ENCODE measurements around the gene POLR1D. TPM values are rescaled to one million over a fixed set of nuclear protein-coding genes. Genes with fewer than 3 reads are reported as not detected.
A peak's percentile ranks its signal among the peaks of the same experiment; 100 is the strongest.

The POLR1D gene
- total and polyA plus RNA-seq, 9 donors: 98.0 to 146 (median 110) TPM

DNA sequence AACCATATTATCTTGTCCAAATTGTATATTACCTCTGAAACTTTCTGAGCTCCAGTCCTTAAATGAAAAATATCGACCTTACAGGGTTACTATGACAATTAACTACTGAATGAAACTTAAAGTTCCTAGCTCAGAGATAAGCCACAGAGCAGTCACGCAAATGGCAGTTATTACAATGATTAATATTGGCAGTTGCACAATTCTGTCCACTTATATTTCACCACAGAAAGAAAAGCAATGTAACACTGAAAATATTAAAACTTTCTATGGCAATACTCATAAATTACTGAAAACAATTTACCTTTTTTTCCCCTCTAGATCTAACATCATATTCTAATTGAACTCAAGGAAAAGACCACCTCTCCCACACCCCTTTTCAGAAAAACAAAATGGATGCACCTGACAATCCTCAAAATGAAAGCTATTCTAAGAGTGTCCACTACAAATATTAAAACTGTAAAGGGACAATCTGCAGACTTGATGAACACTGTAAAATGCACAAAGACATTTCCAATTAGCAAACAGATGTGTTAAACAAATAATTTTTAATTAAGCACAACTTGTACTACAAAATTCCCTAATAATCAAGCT lies 16.0 kb upstream of the POLR1D start:
- no CpG with 5 or more reads among the region's 2 CpGs for WGBS (ENCODE audit: insufficient coverage)
- no peak for DNase-seq
- H3K27me3 ChIP-seq (ENCODE audit: control insufficient read depth, insufficient read depth, low read length): no peaks in the 10 kb centered on the region
- H3K36me3 ChIP-seq (ENCODE audit: control insufficient read depth, insufficient read depth, low read length): no peaks in the 10 kb centered on the region
- no peaks in the 10 kb centered on the region for H3K9me3 ChIP-seq (replicated peaks; ENCODE audit: control insufficient read depth, low read depth, low read length)
- no peaks in the 10 kb centered on the region for H3K4me1 ChIP-seq (ENCODE audit: control insufficient read depth, insufficient read depth, low read length)
- H3K4me3 ChIP-seq (ENCODE audit: low read length): no peak overlapping the region
- no peak overlapping the region for H3K27ac ChIP-seq (ENCODE audit: low read length)

DNA sequence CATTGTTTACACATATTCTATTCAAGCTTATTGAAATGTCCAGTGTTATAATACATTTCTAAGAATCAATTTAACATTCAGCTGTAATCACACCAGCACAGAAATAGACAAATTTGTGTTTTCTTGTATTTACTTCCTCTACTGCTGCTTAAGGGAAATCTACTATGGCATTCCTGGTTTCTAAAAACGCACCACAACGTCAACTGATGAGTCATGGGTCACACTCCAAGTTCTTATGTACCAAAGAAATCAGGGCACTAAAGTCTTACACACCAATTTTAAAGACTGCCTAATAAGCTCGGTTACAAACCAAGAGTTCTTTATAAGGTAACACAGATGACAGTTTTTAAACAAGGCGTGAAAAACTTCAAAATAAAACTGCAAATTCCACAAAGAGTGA lies 14.6 kb upstream of the POLR1D start:
- no peaks in the 10 kb centered on the region for H3K9me3 ChIP-seq (replicated peaks; ENCODE audit: control insufficient read depth, low read depth, low read length)
- no peaks in the 10 kb centered on the region for H3K4me1 ChIP-seq (ENCODE audit: control insufficient read depth, insufficient read depth, low read length)
- WGBS (ENCODE audit: insufficient coverage): 33% methylated on average over 2 of the region's 4 CpGs
- H3K27ac ChIP-seq (ENCODE audit: low read length): no peak overlapping the region
- no peaks in the 10 kb centered on the region for H3K27me3 ChIP-seq (ENCODE audit: control insufficient read depth, insufficient read depth, low read length)
- DNase-seq: peak; percentile 35
- no peak overlapping the region for H3K4me3 ChIP-seq (ENCODE audit: low read length)
- no peaks in the 10 kb centered on the region for H3K36me3 ChIP-seq (ENCODE audit: control insufficient read depth, insufficient read depth, low read length)

DNA sequence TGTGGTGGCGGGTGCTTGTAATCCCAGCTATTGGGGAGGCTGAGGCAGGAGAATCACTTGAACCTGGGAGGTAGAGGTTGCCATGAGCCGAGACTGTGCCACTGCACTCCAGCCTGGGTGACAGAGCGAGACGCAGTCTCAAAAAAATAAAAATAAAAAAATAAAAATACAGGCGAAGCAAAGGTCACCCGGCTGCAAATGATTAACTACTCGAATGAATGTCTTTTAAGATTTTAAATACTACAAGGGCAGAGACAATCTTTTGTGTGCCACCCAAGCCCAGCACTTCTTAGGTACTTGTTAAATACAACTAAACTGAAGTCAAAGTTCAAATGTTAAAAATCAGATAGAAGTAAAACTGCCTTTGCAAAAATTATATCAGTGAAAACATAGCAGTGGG lies 8.1 kb upstream of the POLR1D start:
- Histone ChIP-seq H3K36me3 (ENCODE audit: control insufficient read depth, insufficient read depth, low read length) (no peaks in the 10 kb centered on the region), H3K4me3 (ENCODE audit: low read length) (no peak overlapping the region), H3K27ac (ENCODE audit: low read length) (no peak overlapping the region), H3K27me3 (ENCODE audit: control insufficient read depth, insufficient read depth, low read length) (no peaks in the 10 kb centered on the region), H3K9me3 (replicated peaks; ENCODE audit: control insufficient read depth, low read depth, low read length) (peaks cover 2% of the 10 kb centered on the region), H3K4me1 (ENCODE audit: control insufficient read depth, insufficient read depth, low read length) (no peaks in the 10 kb centered on the region)
- no peak for DNase-seq
- WGBS (ENCODE audit: insufficient coverage): no CpG with 5 or more reads among the region's 7 CpGs

DNA sequence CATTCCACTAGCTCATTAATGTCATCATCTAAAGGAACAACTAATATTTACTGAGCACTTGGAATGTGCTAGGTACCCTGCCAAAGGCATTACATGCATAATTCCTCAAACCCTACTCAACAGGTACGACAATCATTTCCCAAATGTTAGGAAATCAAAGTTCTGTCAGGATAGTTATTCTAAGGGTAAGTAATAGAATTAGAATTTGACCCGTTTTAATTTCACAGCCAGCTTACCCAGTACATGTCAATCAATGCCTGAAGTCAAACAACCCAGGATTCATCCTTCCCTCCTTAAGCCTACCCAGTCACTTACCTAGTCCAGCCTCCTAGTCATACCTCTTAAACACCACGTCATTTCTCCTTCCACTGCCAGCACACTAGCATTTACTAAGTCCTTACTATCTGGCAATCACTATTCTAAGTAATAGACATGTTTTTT lies 3.8 kb upstream of the POLR1D start:
- peaks cover 12% of the 10 kb centered on the region for H3K4me1 ChIP-seq (ENCODE audit: control insufficient read depth, insufficient read depth, low read length)

DNA sequence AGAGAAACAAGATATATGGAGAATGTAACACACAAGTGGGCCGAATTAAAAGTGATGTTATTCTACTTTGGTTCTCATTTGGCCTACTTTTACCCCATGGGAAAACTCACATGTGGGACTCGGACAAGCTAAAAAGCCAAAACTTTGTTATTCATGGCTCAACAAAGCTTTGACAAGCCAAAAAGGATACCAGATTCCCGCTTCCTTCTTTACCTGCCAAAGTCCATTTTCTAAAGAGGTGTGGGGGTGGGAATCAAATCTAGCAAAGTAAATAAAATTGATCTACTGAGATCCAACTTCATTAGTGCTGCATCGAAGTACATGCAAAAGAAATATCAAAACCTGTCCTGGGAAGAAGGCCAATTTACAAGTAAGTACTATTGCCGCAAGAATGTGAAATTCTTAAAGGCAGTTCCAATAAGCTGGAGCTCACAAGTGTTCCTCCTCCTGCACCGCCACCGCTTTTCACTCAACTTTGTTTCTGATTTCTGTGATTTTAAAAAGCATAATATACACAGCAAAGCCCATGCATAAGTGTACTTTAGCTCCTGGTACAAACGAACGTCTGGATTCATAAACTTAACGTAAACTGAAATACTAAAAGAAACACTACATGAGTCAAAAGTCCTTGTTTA lies 2.5 kb upstream of the POLR1D start:
- H3K27me3 ChIP-seq (ENCODE audit: control insufficient read depth, insufficient read depth, low read length): no peaks in the 10 kb centered on the region
- H3K4me3 ChIP-seq (ENCODE audit: low read length): peak overlapping the region; percentile 73
- peaks cover 10% of the 10 kb centered on the region for H3K36me3 ChIP-seq (ENCODE audit: control insufficient read depth, insufficient read depth, low read length)
- DNase-seq: peak; percentile 40
- WGBS (ENCODE audit: insufficient coverage): 59% methylated on average over 2 of the region's 10 CpGs
- peaks cover 12% of the 10 kb centered on the region for H3K4me1 ChIP-seq (ENCODE audit: control insufficient read depth, insufficient read depth, low read length)
- H3K9me3 ChIP-seq (replicated peaks; ENCODE audit: control insufficient read depth, low read depth, low read length): peaks cover 2% of the 10 kb centered on the region
- peak overlapping the region; percentile 84 for H3K27ac ChIP-seq (ENCODE audit: low read length)

More for the DNA sequence above, 3.8 kb upstream of the POLR1D start:
- Histone ChIP-seq H3K4me3 (ENCODE audit: low read length) (no peak overlapping the region), H3K36me3 (ENCODE audit: control insufficient read depth, insufficient read depth, low read length) (peaks cover under 1% of the 10 kb centered on the region), H3K27me3 (ENCODE audit: control insufficient read depth, insufficient read depth, low read length) (no peaks in the 10 kb centered on the region), H3K27ac (ENCODE audit: low read length) (no peak overlapping the region), H3K9me3 (replicated peaks; ENCODE audit: control insufficient read depth, low read depth, low read length) (peaks cover 2% of the 10 kb centered on the region)
- WGBS (ENCODE audit: insufficient coverage): no CpG with 5 or more reads among the region's 3 CpGs
- no peak for DNase-seq

DNA sequence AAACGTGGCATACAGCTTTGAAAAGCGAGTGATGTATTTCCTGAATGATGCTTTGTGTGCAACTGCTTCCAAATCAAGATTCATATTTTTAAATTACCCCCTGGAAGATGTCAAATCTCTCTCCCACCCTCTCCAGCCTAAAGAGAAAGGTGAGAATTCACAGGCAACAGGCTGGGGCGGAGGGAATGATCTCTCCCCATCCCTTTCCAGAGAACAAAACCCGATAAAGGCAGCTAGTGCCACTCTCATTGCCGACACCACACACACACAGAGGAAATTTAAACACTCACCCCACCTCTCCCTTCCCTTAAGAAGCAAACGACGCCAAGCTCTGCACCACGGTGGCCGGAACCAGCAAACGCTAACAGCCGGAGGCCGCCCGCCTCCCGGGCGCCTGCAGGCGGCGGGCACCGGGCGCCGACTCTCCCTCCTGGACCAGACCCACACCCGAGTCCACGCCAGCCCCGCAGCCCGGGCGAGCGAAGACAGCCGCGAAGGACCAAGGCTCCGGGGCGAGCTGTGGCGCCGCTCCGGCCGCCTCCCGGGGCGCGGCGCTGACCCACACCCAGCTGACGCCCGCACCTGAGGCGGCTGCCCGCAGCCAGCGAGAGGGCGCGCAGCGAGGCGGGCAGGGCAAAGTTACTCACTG lies 1.8 kb upstream of the POLR1D start:
- Histone ChIP-seq H3K27me3 (ENCODE audit: control insufficient read depth, insufficient read depth, low read length) (no peaks in the 10 kb centered on the region), H3K4me1 (ENCODE audit: control insufficient read depth, insufficient read depth, low read length) (peaks cover 12% of the 10 kb centered on the region), H3K36me3 (ENCODE audit: control insufficient read depth, insufficient read depth, low read length) (peaks cover 12% of the 10 kb centered on the region), H3K9me3 (replicated peaks; ENCODE audit: control insufficient read depth, low read depth, low read length) (no peaks in the 10 kb centered on the region), H3K4me3 (ENCODE audit: low read length) (peak overlapping the region; percentile 73), H3K27ac (ENCODE audit: low read length) (peak overlapping the region; percentile 84)
- peak; percentile 47 for DNase-seq
- under 1% methylated on average over 42 of the region's 47 CpGs for WGBS (ENCODE audit: insufficient coverage)

DNA sequence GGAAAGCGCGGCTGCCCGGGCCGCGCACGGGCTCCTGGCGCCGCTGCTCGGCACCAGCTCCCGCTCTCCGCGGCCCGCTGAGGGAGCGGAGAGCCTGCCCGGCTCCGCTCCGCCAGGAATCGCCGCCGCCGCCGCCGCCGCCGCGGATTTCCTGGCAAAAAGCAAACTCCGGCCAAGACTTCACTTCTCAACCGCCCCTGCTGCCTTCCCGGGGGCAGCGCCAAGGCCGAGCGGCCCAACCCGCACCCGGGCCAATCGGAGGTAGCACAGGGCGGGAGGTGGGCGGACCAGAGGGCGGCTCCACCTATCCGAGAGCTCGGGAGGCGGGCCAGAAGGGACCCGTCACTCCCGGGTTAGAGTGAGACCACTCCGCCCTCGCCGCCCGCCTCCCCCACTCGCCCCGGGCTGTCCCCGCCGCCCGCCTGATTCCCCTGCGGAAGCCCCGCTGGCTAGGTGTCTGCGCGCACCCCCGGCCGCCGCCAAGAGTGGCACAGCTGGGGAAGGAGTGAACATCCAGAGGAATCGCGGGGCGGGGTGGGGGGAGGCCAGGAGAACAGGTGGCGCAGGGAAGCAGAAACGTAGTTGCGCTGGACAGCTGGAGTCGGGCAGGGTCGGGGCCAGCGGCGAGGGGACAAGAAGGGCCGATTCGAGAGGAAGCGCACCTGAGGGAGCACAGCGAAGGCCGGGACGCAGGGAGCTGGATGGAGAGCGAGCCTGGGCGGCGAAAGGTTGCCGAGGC lies 1.1 kb upstream of the POLR1D start, which contains the start of gene LNX2:
LNX2 (minus strand) TSS at position 153 of the 739 bp plus-strand sequence. CDS start 38,826 bp downstream, outside the sequence.
- Histone ChIP-seq H3K4me3 (ENCODE audit: low read length) (peak within 1 kb of the TSS; percentile 73), H3K36me3 (ENCODE audit: control insufficient read depth, insufficient read depth, low read length) (peaks cover 13% of the 10 kb centered on the region), H3K4me1 (ENCODE audit: control insufficient read depth, insufficient read depth, low read length) (peaks cover 12% of the 10 kb centered on the region), H3K27me3 (ENCODE audit: control insufficient read depth, insufficient read depth, low read length) (no peaks in the 10 kb centered on the region), H3K27ac (ENCODE audit: low read length) (peak within 1 kb of the TSS; percentile 97), H3K9me3 (replicated peaks; ENCODE audit: control insufficient read depth, low read depth, low read length) (no peaks in the 10 kb centered on the region)
- DNase-seq: peak; percentile 99
- WGBS (ENCODE audit: insufficient coverage): under 1% methylated on average over 78 of the region's 79 CpGs

DNA sequence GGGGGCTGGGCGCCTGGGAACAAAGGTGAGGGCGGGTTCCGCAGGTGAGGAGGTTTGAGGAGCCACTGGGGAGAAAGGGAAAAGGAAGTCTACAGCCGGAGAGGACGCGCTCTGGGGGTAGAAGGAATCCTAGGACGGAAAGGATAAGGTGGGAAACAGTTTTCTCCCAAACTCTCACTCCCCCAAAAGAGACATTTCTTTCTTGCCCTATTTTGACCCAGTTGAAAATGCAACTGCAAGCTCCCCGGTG lies 651 bp upstream of the POLR1D start:
- Histone ChIP-seq H3K9me3 (replicated peaks; ENCODE audit: control insufficient read depth, low read depth, low read length) (no peaks in the 10 kb centered on the region), H3K4me1 (ENCODE audit: control insufficient read depth, insufficient read depth, low read length) (peaks cover 12% of the 10 kb centered on the region), H3K27me3 (ENCODE audit: control insufficient read depth, insufficient read depth, low read length) (no peaks in the 10 kb centered on the region), H3K36me3 (ENCODE audit: control insufficient read depth, insufficient read depth, low read length) (peaks cover 13% of the 10 kb centered on the region), H3K27ac (ENCODE audit: low read length) (peak overlapping the region; percentile 97), H3K4me3 (ENCODE audit: low read length) (peak overlapping the region; percentile 73)
- no peak for DNase-seq
- WGBS (ENCODE audit: insufficient coverage): 0% methylated on average over 4 of the region's 8 CpGs

DNA sequence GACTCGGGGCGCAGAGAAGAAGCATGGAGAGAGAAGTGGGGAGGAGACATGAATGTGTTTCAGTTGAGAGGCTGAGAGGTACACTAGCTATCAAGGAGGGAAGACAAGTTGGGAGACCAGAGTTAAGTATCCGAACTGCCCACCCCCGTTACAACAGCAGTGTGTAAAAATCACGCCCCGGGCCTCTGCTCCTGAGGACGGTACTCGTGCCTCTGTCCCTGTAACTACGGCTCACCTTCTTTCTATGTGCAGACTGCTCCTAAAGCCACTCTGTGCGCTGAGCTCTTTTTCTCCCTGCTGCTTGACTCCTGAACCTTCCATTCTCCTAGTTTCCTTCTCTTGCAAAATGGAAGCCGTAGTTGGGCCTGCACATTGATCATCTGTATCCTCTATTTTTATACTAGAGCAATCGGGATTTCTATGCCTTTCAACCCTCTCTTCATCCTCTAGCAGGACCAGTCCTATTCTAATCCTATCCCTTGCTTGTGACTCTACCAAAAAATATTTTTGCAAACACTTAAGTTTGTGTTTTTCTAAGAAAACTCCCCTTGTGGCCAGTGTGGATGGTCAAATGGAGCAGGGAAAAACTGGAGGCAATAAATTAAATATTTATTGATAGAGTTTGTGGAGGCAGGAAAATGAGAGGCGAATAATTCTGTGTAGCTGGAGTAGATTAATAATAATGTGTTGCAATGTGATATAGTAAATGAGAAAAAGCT lies 569 bp downstream of the POLR1D start:
- peaks cover 12% of the 10 kb centered on the region for H3K4me1 ChIP-seq (ENCODE audit: control insufficient read depth, insufficient read depth, low read length)
- DNase-seq: no peak
- no peaks in the 10 kb centered on the region for H3K9me3 ChIP-seq (replicated peaks; ENCODE audit: control insufficient read depth, low read depth, low read length)
- peaks cover 13% of the 10 kb centered on the region for H3K36me3 ChIP-seq (ENCODE audit: control insufficient read depth, insufficient read depth, low read length)
- H3K27me3 ChIP-seq (ENCODE audit: control insufficient read depth, insufficient read depth, low read length): no peaks in the 10 kb centered on the region
- WGBS (ENCODE audit: insufficient coverage): under 1% methylated on average over 9 of the region's 13 CpGs
- peak overlapping the region; percentile 87 for H3K27ac ChIP-seq (ENCODE audit: low read length)
- peak overlapping the region; percentile 76 for H3K4me3 ChIP-seq (ENCODE audit: low read length)

Data from muscle of leg (tissue), 11 donors.